Measurements from ENCODE around the gene RASAL2. TPM values are rescaled to one million over a fixed set of nuclear protein-coding genes. Genes with fewer than 3 reads are reported as not detected.

The RASAL2 gene
- total and polyA plus RNA-seq, 2 donors (not counting 1 experiment from before 2014, with no cell fraction given), result 0.12 TPM; not detected in 1

GRCh38 chr1:178470411-178470960 is 376.6 kb downstream of the RASAL2 start:
- no peaks in the 10 kb centered on the region for H3K4me1 ChIP-seq (ENCODE audit: control insufficient read depth in 2 of 2, insufficient read depth in 2 of 2, low read length in 2 of 2)
- CTCF ChIA-PET, result interaction anchor here (0.9 kb wide), 1 partner anchor 35 kb away, joined by 3 read pairs; no protein-coding TSS in a partner anchor

GRCh38 chr1:178472531-178472930 is 378.6 kb downstream of the RASAL2 start:
- no peaks in the 10 kb centered on the region for H3K36me3 ChIP-seq (replicated peaks in 1 of 2; ENCODE audit: control extremely low read depth in 1 of 2, control insufficient read depth in 1 of 2, extremely low read depth in 1 of 2, insufficient read depth in 2 of 2, low read length in 1 of 2)
- Mint-ChIP-seq H3K9me3 (ENCODE audit: insufficient read depth) (no peaks in the 10 kb centered on the region), H3K4me1 (no peaks in the 10 kb centered on the region), H3K27ac (no peak overlapping the region), H3K4me3 (no peak overlapping the region), H3K27me3 (peaks cover 16% of the 10 kb centered on the region)
- no peaks in the 10 kb centered on the region for H4K20me1 ChIP-seq (ENCODE audit: control insufficient read depth, insufficient read depth, low read length, poor library complexity, severe bottlenecking)
- no peak overlapping the region for H3K4me2 ChIP-seq (replicated peaks; ENCODE audit: low read depth, low read length, poor library complexity, severe bottlenecking)
- intact Hi-C loops (cut with micrococcal nuclease), result no loop called here
- no peaks in the 10 kb centered on the region for H3K79me2 ChIP-seq (ENCODE audit: control insufficient read depth, insufficient read depth, low read length)
- H3K27ac ChIP-seq (ENCODE audit: low read length in 2 of 2), result no peak overlapping the region
- no peak for TF ChIP-seq EZH2 (IDR thresholded peaks at IDR 0.05; ENCODE audit: borderline replicate concordance, insufficient read depth, low read depth, low read length, poor library complexity, severe bottlenecking)
- no peak overlapping the region for H3K9ac ChIP-seq (ENCODE audit: low read length)
- ChIA-PET CTCF (interaction anchor here (0.8 kb wide), 1 partner anchor 267 kb away, joined by 3 read pairs; no protein-coding TSS in a partner anchor), POLR2A (no interaction called here)
- no peaks in the 10 kb centered on the region for H3K4me1 ChIP-seq (ENCODE audit: control insufficient read depth in 2 of 2, insufficient read depth in 2 of 2, low read length in 2 of 2)
- DNase-seq (no peak), ATAC-seq (ENCODE audit: low read depth) (no peak)
- H3K27me3 ChIP-seq (replicated peaks in 1 of 4; ENCODE audit: control extremely low read depth in 1 of 4, control insufficient read depth in 3 of 4, insufficient read depth in 4 of 4, low read length in 3 of 4), result no peaks in the 10 kb centered on the region
- H3K4me3 ChIP-seq (ENCODE audit: control extremely low read depth in 1 of 5, extremely low read depth in 1 of 5, insufficient read depth in 1 of 5, low read depth in 2 of 5, low read length in 4 of 5), result no peak overlapping the region
- H3K9me3 ChIP-seq (ENCODE audit: control extremely low read depth in 1 of 3, control insufficient read depth in 2 of 3, insufficient read depth in 1 of 3, low read length in 2 of 3), result no peaks in the 10 kb centered on the region
- H2AFZ ChIP-seq (ENCODE audit: insufficient read depth, low read depth, low read length, poor library complexity, severe bottlenecking), result no peak overlapping the region

More at GRCh38 chr1:178470411-178470960, 376.6 kb downstream of the RASAL2 start:
- H2AFZ ChIP-seq (ENCODE audit: insufficient read depth, low read depth, low read length, poor library complexity, severe bottlenecking), result no peak overlapping the region
- no peaks in the 10 kb centered on the region for H3K27me3 ChIP-seq (replicated peaks in 1 of 4; ENCODE audit: control extremely low read depth in 1 of 4, control insufficient read depth in 3 of 4, insufficient read depth in 4 of 4, low read length in 3 of 4)
- intact Hi-C loops (cut with micrococcal nuclease), result no loop called here
- no peak overlapping the region for H3K27ac ChIP-seq (ENCODE audit: low read length in 2 of 2)
- H3K9me3 Mint-ChIP-seq (ENCODE audit: insufficient read depth), result no peaks in the 10 kb centered on the region
- no peak overlapping the region for H3K27ac Mint-ChIP-seq
- no peaks in the 10 kb centered on the region for H3K79me2 ChIP-seq (ENCODE audit: control insufficient read depth, insufficient read depth, low read length)
- H3K4me3 ChIP-seq (ENCODE audit: control extremely low read depth in 1 of 5, extremely low read depth in 1 of 5, insufficient read depth in 1 of 5, low read depth in 2 of 5, low read length in 4 of 5), result no peak overlapping the region
- TF ChIP-seq EZH2 (IDR thresholded peaks at IDR 0.05; ENCODE audit: borderline replicate concordance, insufficient read depth, low read depth, low read length, poor library complexity, severe bottlenecking), result no peak
- no peak for TF ChIP-seq CTCF (IDR thresholded peaks at IDR 0.05)
- no peaks in the 10 kb centered on the region for H3K36me3 ChIP-seq (replicated peaks in 1 of 2; ENCODE audit: control extremely low read depth in 1 of 2, control insufficient read depth in 1 of 2, extremely low read depth in 1 of 2, insufficient read depth in 2 of 2, low read length in 1 of 2)
- no peaks in the 10 kb centered on the region for H4K20me1 ChIP-seq (ENCODE audit: control insufficient read depth, insufficient read depth, low read length, poor library complexity, severe bottlenecking)
- WGBS (ENCODE audit: insufficient coverage), result 100% methylated on average over 1 of the region's 5 CpGs
- H3K27me3 Mint-ChIP-seq, result peaks cover 16% of the 10 kb centered on the region
- no peaks in the 10 kb centered on the region for H3K4me1 Mint-ChIP-seq
- ATAC-seq (ENCODE audit: low read depth) (no peak), DNase-seq (no peak)
- H3K9me3 ChIP-seq (ENCODE audit: control extremely low read depth in 1 of 3, control insufficient read depth in 2 of 3, insufficient read depth in 1 of 3, low read length in 2 of 3), result no peaks in the 10 kb centered on the region
- H3K9ac ChIP-seq (ENCODE audit: low read length), result no peak overlapping the region
- POLR2A ChIA-PET, result no interaction called here
- H3K4me3 Mint-ChIP-seq, result no peak overlapping the region
- H3K4me2 ChIP-seq (replicated peaks; ENCODE audit: low read depth, low read length, poor library complexity, severe bottlenecking), result no peak overlapping the region
